ENCODE measurements around the gene FYN.

- TF ChIP-seq KAT7 (CRISPR knock-in tag; IDR thresholded peaks at IDR 0.05; ENCODE audit: borderline replicate concordance) (no peak), FUS (optimal IDR thresholded peaks at IDR 0.05; ENCODE audit: low read depth, low read length) (no peak)
Measured at GRCh38 chr6:111916747-111917146, 43.5 kb upstream of the FYN start.

Data from K562 (cell line).